Endometrium (tissue), 2 donors: ENCODE data around the gene SAMD4B.
"Not testable (repeated sequence)": the region's sequence is repeated elsewhere in the genome, so short reads cannot be mapped to it uniquely, and the experiment has no call there.

Experiments used
- FAIRE-seq: peaks from 2 replicates; lab custom pipeline; 2012; peaks lifted over from hg19 to GRCh38; lab: Jason Lieb, UNC
- donor health status: control.
- donor health status: control.

The SAMD4B gene

DNA sequence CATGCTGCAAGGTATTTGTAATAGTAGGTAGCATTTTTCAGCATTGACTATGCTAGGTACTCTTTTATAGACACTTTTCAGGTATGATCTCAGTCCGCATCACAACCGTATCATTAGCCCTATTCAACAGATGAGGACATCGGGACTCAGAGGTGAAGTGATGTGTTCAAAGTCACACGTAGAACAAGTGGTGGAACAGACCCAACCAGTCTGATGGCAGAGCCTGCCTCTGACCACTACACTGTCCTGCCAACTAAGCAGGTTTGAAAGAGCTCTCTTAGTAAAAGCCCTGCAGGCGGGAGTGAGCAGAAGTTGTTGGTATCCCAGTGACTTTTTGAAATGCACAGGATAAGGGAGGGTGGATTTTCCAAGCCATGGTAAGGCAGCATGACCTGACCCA lies 28.5 kb downstream of the SAMD4B start:
- no peak for FAIRE-seq

DNA sequence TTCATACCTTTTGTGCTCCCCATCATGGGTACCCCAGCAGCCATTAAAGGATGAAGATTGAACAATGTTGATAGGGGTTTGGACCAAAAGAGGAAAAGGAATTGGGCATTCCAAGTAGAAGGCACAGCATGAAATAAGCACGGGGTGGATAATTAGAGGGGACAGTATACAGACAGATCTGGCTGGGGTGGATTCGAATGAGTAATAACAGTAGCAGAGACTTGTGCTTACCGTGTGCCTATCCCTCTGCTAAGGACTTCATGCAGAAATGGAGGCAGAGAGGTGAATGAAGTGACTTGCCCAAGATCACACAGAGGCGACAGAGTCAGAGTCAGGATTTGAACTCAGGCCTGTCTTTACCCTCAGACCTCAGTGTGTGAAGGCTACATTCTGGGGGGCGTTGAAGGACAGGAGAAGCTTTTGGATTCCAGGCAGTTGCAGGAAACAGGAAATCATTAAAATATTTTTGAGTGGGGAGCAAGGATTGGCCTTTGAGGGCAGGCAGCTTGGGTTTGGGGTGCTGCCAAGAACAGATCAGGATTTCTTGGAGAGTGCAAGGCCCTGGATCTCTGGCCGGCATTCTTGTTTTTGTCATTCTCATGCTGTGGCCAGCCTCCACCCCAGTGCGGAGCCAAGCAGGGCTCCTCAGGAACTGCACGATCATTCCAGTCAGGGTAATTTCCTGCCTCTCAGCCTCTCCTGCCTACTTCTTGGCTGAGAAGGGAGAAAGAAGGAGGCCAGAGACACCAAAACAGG lies 30.0 kb downstream of the SAMD4B start:
- peak; percentile 58 for FAIRE-seq

DNA sequence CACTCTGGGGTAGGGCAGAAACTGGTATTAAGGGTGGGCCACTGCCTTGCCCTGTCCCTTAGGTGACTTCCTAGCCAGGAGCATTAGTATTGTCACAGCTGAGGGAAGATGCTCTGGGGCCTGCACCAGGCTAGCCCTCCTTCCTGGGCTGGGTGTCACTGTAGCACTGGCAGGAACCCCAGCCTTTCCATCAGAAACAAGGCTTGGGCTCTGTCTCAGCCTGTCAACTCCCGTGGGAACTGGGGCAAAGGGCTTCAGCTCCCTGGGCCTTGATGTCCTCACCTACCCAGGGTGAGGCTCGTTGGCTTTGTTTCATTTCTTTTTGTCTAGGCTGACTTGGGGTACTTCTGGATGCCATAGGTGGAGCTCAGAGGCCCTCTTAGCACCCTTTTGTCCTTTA lies 30.7 kb downstream of the SAMD4B start:
- no peak for FAIRE-seq

DNA sequence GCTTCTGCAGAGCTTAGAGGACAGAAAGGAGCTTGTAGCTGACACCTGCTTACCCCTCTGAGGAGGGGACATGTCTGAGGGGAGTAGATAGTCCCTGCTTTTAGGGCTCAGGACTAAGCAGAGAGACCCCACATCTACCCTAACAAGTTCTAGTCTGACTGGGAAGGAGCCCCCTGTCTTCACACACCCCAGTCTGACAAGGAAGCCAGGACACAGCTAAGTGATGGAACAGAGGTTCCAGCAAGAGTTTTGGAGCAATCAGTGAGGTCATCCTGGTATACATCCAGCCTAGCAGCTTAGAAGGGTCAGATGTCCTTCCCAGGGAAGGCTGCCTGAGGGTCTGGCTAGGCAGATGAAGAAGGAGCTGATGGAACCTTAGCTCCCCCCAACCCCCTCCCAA lies 33.7 kb downstream of the SAMD4B start:
- FAIRE-seq: no peak

DNA sequence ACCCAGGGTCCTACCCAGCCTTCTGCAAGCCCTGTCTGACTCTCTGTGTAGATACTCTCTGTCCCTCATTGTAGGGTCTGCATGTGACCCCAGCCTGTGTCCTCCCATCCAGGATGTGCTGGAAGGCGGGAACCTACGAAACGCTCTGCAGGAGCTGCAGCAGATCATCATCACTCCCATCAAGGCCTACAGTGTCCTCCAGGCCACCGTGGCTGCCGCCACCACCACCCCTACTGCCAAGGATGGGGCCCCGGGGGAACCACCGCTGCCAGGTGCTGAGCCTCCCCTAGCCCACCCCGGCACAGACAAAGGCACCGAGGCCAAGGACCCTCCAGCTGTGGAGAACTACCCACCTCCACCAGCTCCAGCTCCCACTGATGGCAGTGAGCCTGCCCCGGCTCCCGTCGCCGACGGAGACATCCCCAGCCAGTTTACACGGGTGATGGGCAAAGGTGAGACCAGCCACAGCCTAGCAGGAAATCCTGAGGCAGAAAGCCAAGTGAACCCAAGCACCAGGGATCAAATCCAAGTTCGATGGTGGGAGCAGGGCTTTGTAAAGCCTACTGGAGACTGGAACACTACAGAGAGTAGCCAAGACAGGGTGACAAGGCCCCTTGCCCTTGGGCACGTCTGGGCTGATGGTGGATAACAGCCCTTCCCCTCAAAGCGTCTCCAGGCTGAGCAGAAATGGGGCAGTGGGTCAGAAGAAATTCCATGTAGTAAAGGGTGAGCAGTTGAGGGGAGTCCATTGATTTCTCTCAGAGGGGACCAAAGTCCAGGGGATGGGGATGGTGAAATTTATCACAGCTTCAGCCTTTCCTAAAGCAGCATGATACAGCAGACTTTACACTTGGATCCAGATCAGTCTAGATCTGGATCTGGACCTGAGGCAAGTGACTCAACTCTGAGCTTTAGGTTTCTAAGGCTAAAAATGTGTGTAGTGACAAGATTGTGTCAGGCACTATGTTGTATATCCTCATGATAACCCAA lies 35.4 kb downstream of the SAMD4B start:
- no peak for FAIRE-seq

- FAIRE-seq: not testable (repeated sequence)
Measured at GRCh38 chr19:39379366-39379765, 37.1 kb downstream of the SAMD4B start.

DNA sequence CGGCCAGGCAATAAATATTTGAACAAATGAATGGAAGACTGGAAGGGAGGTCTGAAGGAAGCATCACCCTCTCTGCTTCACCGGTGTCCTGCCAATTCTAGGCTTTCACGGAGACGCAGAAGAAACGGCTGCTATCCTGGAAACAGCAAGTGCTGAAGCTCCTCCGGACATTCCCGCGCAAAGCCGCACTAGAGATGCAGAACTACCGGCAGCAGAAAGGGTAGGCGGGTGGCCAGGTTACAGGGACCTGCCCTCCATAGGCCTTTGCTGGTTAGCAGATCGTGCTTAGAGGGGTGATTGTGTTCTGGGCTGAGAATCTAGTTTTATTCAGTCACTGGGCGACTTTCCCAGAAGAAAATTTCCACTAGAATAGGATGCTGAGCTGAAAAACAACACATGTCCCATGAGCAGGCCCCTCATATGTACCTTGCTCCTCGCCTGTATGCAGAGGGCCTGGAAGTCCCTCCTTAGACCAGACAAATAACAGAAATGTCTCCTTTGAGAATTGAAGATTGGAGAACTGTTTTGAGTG lies 37.7 kb downstream of the SAMD4B start:
- FAIRE-seq: no peak

DNA sequence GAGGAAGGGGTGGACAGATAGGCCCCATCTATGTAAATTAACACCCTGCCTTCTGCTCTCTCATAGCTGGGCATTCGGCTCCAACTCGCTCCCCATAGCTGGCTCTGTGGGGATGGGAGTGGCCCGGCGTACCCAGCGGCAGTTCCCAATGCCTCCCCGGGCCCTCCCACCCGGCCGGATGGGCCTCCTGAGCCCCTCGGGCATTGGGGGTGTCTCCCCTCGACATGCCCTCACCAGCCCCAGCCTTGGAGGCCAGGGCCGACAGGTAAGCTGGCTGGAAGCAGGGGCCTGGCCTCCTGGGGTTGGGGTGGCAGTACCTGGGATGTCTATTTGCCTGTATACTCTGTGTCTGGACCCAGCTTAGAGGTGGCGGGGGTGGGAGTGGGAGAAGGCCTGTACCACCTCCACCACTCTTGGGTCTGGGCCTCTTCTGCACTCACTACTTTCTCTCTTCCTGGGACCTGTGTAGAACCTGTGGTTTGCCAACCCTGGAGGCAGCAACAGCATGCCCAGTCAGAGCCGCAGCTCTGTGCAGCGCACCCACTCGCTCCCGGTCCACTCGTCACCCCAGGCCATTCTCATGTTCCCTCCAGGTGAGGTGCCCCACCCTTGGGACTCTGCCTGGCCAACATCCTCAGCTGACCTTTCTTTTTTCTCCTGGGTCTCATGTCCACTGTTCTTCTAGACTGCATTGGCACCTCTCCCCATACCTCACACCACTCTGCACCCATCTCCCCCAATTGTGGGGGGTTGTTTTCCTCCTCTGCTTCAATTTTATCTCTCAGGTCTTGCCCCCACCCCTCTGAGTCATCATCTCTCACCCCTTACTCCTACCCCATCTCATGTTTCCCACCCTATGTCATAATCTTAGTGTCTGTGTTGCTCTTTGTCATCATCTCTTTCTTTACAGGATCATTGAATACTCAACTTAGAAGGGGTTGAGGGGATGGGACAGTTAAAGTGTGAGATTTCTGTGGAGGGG lies 38.6 kb downstream of the SAMD4B start:
- no peak for FAIRE-seq

GRCh38 chr19:39381910-39382611 lies 39.8 kb downstream of the SAMD4B start:
- FAIRE-seq: no peak

- FAIRE-seq: no peak
Measured at GRCh38 chr19:39382991-39383828, 41.0 kb downstream of the SAMD4B start.

GRCh38 chr19:39384839-39385568 lies 42.8 kb downstream of the SAMD4B start:
- FAIRE-seq: no peak

DNA sequence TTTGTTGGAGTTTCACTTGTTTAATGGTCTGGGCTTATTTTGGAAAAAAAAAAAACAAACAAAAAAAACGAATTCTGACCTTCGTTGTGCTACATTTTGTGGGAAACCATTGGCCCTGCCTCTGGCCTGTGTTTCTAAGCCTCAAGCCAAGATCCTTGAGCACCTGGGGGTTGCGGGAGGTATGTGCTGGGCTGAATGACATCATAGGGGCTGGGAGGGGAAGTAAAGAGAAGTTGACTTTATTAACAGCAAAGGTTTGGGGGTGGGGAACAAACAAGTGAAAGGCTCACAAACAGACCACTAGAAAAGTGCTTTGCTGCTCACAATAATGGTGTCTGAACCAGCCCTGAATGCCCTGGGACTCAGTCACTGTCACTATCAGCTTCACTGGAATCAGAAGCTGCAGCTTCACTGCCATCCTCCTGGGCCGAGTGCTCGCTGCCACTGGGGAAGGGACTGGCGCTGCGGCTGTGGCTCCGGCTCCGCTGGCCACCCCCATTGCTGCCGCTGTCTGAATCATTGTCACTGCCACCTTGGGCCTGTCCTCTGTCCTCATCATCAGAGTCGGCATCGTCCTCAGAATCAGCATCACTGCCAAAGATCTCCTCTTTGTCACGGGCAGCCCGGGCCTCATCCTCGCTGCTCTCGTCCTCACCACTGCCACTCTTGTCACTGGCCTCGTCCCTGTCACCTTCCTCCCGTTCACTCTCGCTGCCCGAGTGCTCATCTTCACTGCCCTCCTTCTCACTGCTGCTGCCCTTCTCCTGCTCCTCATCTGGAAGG lies 43.6 kb downstream of the SAMD4B start:
- FAIRE-seq: no peak

GRCh38 chr19:39386557-39386956 lies 44.3 kb downstream of the SAMD4B start:
- no peak for FAIRE-seq

GRCh38 chr19:39388657-39389056 lies 46.4 kb downstream of the SAMD4B start:
- no peak for FAIRE-seq

DNA sequence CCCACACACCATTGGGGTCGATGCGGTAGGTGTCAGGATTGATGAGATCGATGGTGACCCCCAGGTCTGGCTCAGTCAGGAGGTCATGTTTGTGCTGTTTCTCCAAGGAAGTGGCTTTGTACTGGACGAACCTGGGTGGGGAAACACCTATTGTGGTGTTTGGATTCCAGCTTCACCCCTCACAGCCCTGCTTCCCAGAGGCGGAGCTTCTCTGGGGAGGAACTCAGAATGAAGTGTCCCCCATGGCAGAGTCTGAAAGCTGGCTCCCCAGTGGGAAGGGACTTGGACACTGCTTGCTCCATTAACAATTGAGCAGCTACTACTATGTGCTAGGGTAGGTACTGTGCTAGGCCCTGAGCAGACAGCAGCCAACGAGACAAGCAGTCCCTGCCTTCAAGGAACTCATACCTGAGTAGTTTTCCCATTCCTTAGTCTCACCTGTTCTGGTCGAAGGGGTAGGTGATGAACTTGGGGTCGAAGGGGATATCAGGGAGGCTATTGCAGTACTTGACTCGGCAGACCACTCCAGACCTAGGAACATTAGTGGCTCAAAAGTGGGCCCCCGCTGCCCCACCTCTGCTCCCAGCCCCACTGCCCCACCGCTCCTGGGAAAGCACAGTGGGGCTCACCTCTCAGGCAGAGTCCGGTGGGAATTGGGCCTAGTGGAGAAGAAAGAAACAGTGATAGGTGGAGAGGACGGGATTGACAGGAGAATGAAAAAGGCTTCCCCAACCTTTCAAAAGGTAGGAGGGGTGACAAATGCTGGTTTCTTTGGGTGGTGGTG lies 47.6 kb downstream of the SAMD4B start:
- FAIRE-seq: no peak

DNA sequence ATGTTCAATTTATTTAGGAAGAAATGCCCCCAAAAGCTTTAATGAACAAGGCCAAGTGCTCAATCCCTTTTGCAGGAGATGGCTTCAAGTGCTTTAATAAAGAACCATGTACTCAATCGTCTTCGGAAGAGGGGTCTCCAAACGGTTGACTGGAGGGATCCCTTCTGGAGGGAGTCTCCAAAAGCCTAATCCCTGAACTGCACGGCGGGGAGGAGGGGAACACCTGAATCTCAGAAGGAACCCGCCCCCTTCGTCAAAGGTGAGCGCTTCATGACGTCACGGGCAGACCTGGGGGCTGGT lies 48.2 kb downstream of the SAMD4B start:
- FAIRE-seq: no peak

DNA sequence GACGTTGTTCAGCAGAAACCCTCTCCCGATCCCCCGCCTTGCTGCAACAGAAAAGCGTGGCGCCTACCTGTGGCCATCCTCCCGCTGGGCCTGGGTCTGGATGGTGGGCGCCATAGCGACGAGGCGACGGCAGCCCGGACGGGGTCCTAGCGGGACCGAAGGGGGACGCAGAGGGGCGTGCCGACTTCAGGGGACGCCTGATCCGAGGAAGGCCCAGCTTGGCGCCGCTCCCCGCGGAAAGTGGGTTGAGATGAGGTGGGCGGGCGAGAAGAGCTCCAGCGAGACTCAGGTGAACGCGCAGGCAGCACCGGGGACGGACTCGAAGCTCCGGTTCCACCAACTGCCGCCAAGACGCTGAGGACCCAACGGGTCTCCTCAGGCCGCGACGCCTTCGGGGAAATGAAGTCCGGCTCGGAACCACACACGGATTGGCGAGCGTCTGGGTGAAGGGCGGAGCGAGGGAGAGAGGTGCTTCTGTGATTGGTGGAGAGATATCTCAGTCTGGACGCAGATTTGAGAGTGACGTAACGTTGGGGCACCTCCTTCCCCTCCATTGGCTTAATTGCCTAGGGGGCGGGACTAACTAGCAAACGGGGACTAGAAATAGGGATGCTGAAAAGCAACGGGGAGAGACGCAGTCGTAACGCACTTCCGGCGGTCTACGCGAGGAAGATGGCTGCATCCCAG lies 48.7 kb downstream of the SAMD4B start, which contains the start of the genes MED29 and PAF1:
TSS of gene MED29 (plus strand) at position 628 of the 687 bp plus-strand sequence. CDS start at position 673, 45 bp downstream.
TSS of gene PAF1 (minus strand) at position 356 of the 687 bp plus-strand sequence. CDS start at position 114, 242 bp downstream.
- peak; percentile 99 for FAIRE-seq
